SK-N-SH (cell line): ENCODE data around the gene DNAJB4. TPM values are rescaled to one million over a fixed set of nuclear protein-coding genes. Genes with fewer than 3 reads are reported as not detected.

Experiments
- CTCF ChIA-PET: fragments of 300-600, 350-600 bp; formaldehyde crosslinking; extraction: SDS; loops from one replicate; lab custom pipeline; 2021; lab: Yijun Ruan, JAX
- POLR2A ChIA-PET: fragments of 350-600 bp; sonication (Branson Sonifier 250); formaldehyde crosslinking; extraction: SDS; loops from one replicate; lab custom pipeline; 2020; ENCODE audit warnings: antibody characterized with exemption, inconsistent platforms; lab: Yijun Ruan, JAX
- DNase-seq: peaks from one replicate; pipeline ENCODE4 v3.0.0; 2012
- H2AFZ ChIP-seq: fragments of 200-600 bp; sonication (generic); 2 replicates; pipeline ENCODE4 v1.8.1; 2016; ENCODE audit warnings: antibody characterized with exemption, mild to moderate bottlenecking, low read depth
- H3F3A ChIP-seq: fragments of 200-600 bp; sonication (generic); replicated peaks from 2 replicates; pipeline ENCODE3; 2016; ENCODE audit warnings: antibody characterized with exemption, mild to moderate bottlenecking; ENCODE audit not compliant: insufficient read depth
- H3K27ac ChIP-seq, 2 experiments: fragments of 200-500 bp in 1 of 2; fragments of 200-600 bp in 1 of 2; sonication (Bioruptor generic) in 1 of 2; sonication (generic), shearing (Covaris generic) in 1 of 2; 2 replicates each; pipeline versions ENCODE4 v1.5.1 to v1.6.1; 2014 to 2016; ENCODE audit warnings: low read depth in 2 of 2, inconsistent platforms in 1 of 2, low read length in 1 of 2, mild to moderate bottlenecking in 1 of 2, mixed read lengths in 1 of 2
- H3K27me3 ChIP-seq: fragments of 200-600 bp; sonication (generic), shearing (Covaris generic); 2 replicates; pipeline ENCODE4 v1.6.1; 2016; ENCODE audit warnings: mixed run types; ENCODE audit not compliant: insufficient read depth
- H3K36me3 ChIP-seq, 2 experiments: fragments of 200-500 bp in 1 of 2; fragments of 200-600 bp in 1 of 2; sonication (Bioruptor generic) in 1 of 2; sonication (generic) in 1 of 2; replicated peaks in 1 of 2; 2 replicates each; pipeline versions ENCODE3 to v1.5.1; 2014 to 2016; ENCODE audit warnings: low read length in 1 of 2, mild to moderate bottlenecking in 1 of 2; ENCODE audit not compliant: insufficient read depth in 2 of 2, control insufficient read depth in 1 of 2
- H3K4me1 ChIP-seq, 2 experiments: fragments of 200-500 bp in 1 of 2; fragments of 200-600 bp in 1 of 2; sonication (Bioruptor generic) in 1 of 2; sonication (generic), shearing (Covaris generic) in 1 of 2; 2 replicates each; pipeline versions ENCODE4 v1.5.1 to v1.6.1; 2014 to 2016; ENCODE audit warnings: low read depth in 1 of 2, low read length in 1 of 2, mixed run types in 1 of 2; ENCODE audit not compliant: insufficient read depth in 2 of 2, control insufficient read depth in 1 of 2
- H3K4me2 ChIP-seq: fragments of 200-600 bp; sonication (generic), shearing (Covaris generic); 2 replicates; pipeline ENCODE4 v1.6.1; 2017; ENCODE audit warnings: mixed run types
- H3K4me3 ChIP-seq, 2 experiments: fragments of 200-500 bp in 1 of 2; fragments of 200-600 bp in 1 of 2; sonication (Bioruptor generic) in 1 of 2; sonication (generic), shearing (Covaris generic) in 1 of 2; 2 replicates each; pipeline versions ENCODE4 v1.5.1 to v1.8.1; 2014 to 2016; ENCODE audit warnings: low read depth in 2 of 2, inconsistent platforms in 1 of 2, low read length in 1 of 2, mild to moderate bottlenecking in 1 of 2, mixed read lengths in 1 of 2, moderate library complexity in 1 of 2
- H3K79me2 ChIP-seq: fragments of 200-600 bp; sonication (generic); 2 replicates; pipeline ENCODE4 v1.8.1; 2017; ENCODE audit warnings: mild to moderate bottlenecking; ENCODE audit not compliant: insufficient read depth
- H3K9ac ChIP-seq: fragments of 200-600 bp; sonication (generic); 2 replicates; pipeline ENCODE4 v1.6.1; 2017; ENCODE audit warnings: mixed run types
- H3K9me2 ChIP-seq: fragments of 200-600 bp; sonication (generic); 2 replicates; pipeline ENCODE4 v1.6.1; 2017; ENCODE audit warnings: mixed run types
- H3K9me3 ChIP-seq: fragments of 200-600 bp; sonication (generic); 2 replicates; pipeline ENCODE4 v1.6.1; 2017; ENCODE audit warnings: mixed run types, mild to moderate bottlenecking, moderate library complexity
- H4K20me1 ChIP-seq: fragments of 200-600 bp; sonication (generic); 2 replicates; pipeline ENCODE4 v1.6.1; 2017; ENCODE audit warnings: mild to moderate bottlenecking, mixed run types; ENCODE audit not compliant: insufficient read depth
- CHD2 ChIP-seq: fragments of 150-350 bp; IDR thresholded peaks from 2 replicates; pipeline ENCODE4 v1.6.1; 2018; ENCODE audit warnings: low read length; ENCODE audit not compliant: partially characterized antibody
- ELF1 ChIP-seq: IDR thresholded peaks from 2 replicates; pipeline ENCODE4 v1.4.0; 2012
- EP300 ChIP-seq, 2 experiments: IDR thresholded peaks; 2 replicates each; pipeline versions ENCODE4 v1.4.0 to v1.6.1; 2012; ENCODE audit warnings: borderline replicate concordance in 1 of 2, low read depth in 1 of 2, low read length in 1 of 2
- FOSL2 ChIP-seq: IDR thresholded peaks from 2 replicates; pipeline ENCODE4 v1.4.0; 2012; ENCODE audit warnings: low read depth, mild to moderate bottlenecking, moderate library complexity, borderline replicate concordance
- FOXM1 ChIP-seq: IDR thresholded peaks from 2 replicates; pipeline ENCODE4 v1.4.0; 2012; ENCODE audit warnings: low read depth, mild to moderate bottlenecking
- MEF2A ChIP-seq: IDR thresholded peaks from 2 replicates; pipeline ENCODE4 v1.4.0; 2012; ENCODE audit warnings: low read depth, borderline replicate concordance
- MXI1 ChIP-seq: IDR thresholded peaks from 2 replicates; pipeline ENCODE4 v1.6.1; 2012; ENCODE audit warnings: mild to moderate bottlenecking, low read depth, low read length, improper control_type of control experiment
- POLR2AphosphoS5 ChIP-seq: IDR thresholded peaks from 2 replicates; pipeline ENCODE4 v1.6.1; 2012; ENCODE audit warnings: low read depth, low read length
- RXRA ChIP-seq: IDR thresholded peaks from 2 replicates; pipeline ENCODE4 v1.4.0; 2012; ENCODE audit warnings: low read depth, mild to moderate bottlenecking, borderline replicate concordance
- SMC3 ChIP-seq: IDR thresholded peaks from 2 replicates; pipeline ENCODE4 v1.6.1; 2012; ENCODE audit warnings: low read depth, low read length, improper control_type of control experiment
- TCF12 ChIP-seq: IDR thresholded peaks from 2 replicates; pipeline ENCODE4 v1.4.0; 2012
- WGBS: methylation state at CpG from one replicate; pipeline ENCODE4 v1.1.6; 2017; ENCODE audit warnings: low lambda C conversion rate; 5-methylcytosine and 5-hydroxymethylcytosine counted together
- polyA plus RNA-seq, 3 experiments: library from polyadenylated mRNA; depleted of rRNA; stranded (reverse); fragments of >200 nt; gene quantifications; 2 replicates each; pipeline ENCODE4 v1.2.3, GENCODE V29; 2012
- TF ChIP-seq, protein P1 (sequence below): fragments of 150-350 bp; IDR thresholded peaks from 2 replicates; pipeline ENCODE4 v1.6.1; 2016; ENCODE audit warnings: mild to moderate bottlenecking, low read depth, low read length
- TF ChIP-seq, protein P2 (sequence below): IDR thresholded peaks from 2 replicates; pipeline ENCODE4 v1.6.1; 2012; ENCODE audit warnings: mild to moderate bottlenecking, low read depth, low read length, moderate library complexity
- TF ChIP-seq, protein P3 (sequence below): IDR thresholded peaks from 2 replicates; pipeline ENCODE4; 2012

DNAJB4 gene
- polyA plus RNA-seq, 1 of the 3 experiments (the other 2 are of a cell fraction), result 13.5 TPM

DNA sequence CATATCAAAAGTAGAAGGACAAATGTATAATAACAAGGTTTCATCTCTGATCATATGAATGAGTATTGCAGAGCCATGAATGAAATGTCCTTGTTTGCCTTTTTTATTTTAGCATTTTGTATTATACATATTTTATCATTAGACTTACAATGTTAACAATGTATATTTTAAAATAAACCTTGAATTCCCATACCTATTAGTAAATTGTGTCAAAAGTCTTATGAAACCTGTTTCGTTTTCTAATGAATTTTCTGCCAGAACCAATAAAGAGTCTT lies 646 bp downstream of the DNAJB4 start:
- peak overlapping the region; percentile 71 for H3K4me2 ChIP-seq
- no peaks in the 10 kb centered on the region for H3K9me2 ChIP-seq
- peak overlapping the region; percentile 90 to 95 for H3K27ac ChIP-seq
- no peak overlapping the region for H2AFZ ChIP-seq
- peaks cover 0 to 13% of the 10 kb centered on the region in 2 experiments for H3K36me3 ChIP-seq
- CTCF ChIA-PET, result interaction anchor here (1.8 to 2.8 kb wide), 2 partner anchors 25 to 109 kb away, joined by 12 to 16 read pairs; no protein-coding TSS in a partner anchor
- TF ChIP-seq EP300 (IDR thresholded peaks at IDR 0.05; ENCODE audit: borderline replicate concordance in 1 of 2, low read depth in 1 of 2, low read length in 1 of 2), result no peak
- TF ChIP-seq, protein P1, sequence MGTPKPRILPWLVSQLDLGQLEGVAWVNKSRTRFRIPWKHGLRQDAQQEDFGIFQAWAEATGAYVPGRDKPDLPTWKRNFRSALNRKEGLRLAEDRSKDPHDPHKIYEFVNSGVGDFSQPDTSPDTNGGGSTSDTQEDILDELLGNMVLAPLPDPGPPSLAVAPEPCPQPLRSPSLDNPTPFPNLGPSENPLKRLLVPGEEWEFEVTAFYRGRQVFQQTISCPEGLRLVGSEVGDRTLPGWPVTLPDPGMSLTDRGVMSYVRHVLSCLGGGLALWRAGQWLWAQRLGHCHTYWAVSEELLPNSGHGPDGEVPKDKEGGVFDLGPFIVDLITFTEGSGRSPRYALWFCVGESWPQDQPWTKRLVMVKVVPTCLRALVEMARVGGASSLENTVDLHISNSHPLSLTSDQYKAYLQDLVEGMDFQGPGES, result no peak
- TF ChIP-seq, protein P2, sequence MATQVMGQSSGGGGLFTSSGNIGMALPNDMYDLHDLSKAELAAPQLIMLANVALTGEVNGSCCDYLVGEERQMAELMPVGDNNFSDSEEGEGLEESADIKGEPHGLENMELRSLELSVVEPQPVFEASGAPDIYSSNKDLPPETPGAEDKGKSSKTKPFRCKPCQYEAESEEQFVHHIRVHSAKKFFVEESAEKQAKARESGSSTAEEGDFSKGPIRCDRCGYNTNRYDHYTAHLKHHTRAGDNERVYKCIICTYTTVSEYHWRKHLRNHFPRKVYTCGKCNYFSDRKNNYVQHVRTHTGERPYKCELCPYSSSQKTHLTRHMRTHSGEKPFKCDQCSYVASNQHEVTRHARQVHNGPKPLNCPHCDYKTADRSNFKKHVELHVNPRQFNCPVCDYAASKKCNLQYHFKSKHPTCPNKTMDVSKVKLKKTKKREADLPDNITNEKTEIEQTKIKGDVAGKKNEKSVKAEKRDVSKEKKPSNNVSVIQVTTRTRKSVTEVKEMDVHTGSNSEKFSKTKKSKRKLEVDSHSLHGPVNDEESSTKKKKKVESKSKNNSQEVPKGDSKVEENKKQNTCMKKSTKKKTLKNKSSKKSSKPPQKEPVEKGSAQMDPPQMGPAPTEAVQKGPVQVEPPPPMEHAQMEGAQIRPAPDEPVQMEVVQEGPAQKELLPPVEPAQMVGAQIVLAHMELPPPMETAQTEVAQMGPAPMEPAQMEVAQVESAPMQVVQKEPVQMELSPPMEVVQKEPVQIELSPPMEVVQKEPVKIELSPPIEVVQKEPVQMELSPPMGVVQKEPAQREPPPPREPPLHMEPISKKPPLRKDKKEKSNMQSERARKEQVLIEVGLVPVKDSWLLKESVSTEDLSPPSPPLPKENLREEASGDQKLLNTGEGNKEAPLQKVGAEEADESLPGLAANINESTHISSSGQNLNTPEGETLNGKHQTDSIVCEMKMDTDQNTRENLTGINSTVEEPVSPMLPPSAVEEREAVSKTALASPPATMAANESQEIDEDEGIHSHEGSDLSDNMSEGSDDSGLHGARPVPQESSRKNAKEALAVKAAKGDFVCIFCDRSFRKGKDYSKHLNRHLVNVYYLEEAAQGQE, result no peak
- no peak for TF ChIP-seq TCF12
- TF ChIP-seq POLR2AphosphoS5, result no peak
- TF ChIP-seq RXRA, result no peak
- TF ChIP-seq CHD2, result no peak
- TF ChIP-seq, protein P3, sequence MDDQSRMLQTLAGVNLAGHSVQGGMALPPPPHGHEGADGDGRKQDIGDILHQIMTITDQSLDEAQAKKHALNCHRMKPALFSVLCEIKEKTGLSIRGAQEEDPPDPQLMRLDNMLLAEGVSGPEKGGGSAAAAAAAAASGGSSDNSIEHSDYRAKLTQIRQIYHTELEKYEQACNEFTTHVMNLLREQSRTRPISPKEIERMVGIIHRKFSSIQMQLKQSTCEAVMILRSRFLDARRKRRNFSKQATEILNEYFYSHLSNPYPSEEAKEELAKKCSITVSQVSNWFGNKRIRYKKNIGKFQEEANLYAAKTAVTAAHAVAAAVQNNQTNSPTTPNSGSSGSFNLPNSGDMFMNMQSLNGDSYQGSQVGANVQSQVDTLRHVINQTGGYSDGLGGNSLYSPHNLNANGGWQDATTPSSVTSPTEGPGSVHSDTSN, result no peak
- no peak for TF ChIP-seq FOSL2
- no peak for TF ChIP-seq MXI1
- TF ChIP-seq SMC3, result no peak
- TF ChIP-seq FOXM1, result no peak
- no peak for TF ChIP-seq ELF1
- no peak for TF ChIP-seq MEF2A
- H3K9me3 ChIP-seq, result no peaks in the 10 kb centered on the region
- no peaks in the 10 kb centered on the region for H3K27me3 ChIP-seq
- peaks cover 43% of the 10 kb centered on the region for H3F3A ChIP-seq
- no peaks in the 10 kb centered on the region; the same call in 1 of the 2 replicates for H4K20me1 ChIP-seq
- H3K4me3 ChIP-seq, result peak overlapping the region; percentile 62 to 70
- H3K4me1 ChIP-seq, result peaks cover 6 to 8% of the 10 kb centered on the region in 2 experiments; a peak in 2 of 4 replicates
- 3% methylated on average over 1 of the region's 1 CpG for WGBS
- H3K9ac ChIP-seq, result peak overlapping the region; percentile 96
- POLR2A ChIA-PET, result interaction anchor here (0.8 to 2.5 kb wide), 7 partner anchors 10 to 225 kb away, joined by 3 to 26 read pairs (median 6); partner anchors contain the start of gene FUBP1
- DNase-seq, result no peak
- peaks cover 71% of the 10 kb centered on the region for H3K79me2 ChIP-seq
